NCI-H2227 (cell line): Measurements from ENCODE around the gene TSPAN32.
"Not testable (repeated sequence)": the region's sequence is repeated elsewhere in the genome, so short reads cannot be mapped to it uniquely, and the experiment has no call there.

ENCODE experiments used
- DNase-seq: peaks from one replicate; lab custom pipeline; 2025; ENCODE audit not compliant: unreplicated experiment; lab: John Stamatoyannopoulos, UW

The TSPAN32 gene

GRCh38 chr11:2280208-2280607 lies 21.6 kb upstream of the TSPAN32 start:
- no peak for DNase-seq

- not testable (repeated sequence) for DNase-seq
Observed at GRCh38 chr11:2286350-2286749, 15.5 kb upstream of the TSPAN32 start.

GRCh38 chr11:2287091-2287490 lies 14.7 kb upstream of the TSPAN32 start:
- no peak for DNase-seq

GRCh38 chr11:2289350-2289749 lies 12.5 kb upstream of the TSPAN32 start:
- DNase-seq = no peak

- DNase-seq = no peak
Observed at GRCh38 chr11:2289859-2290258, 12.0 kb upstream of the TSPAN32 start.

- DNase-seq = no peak
Observed at GRCh38 chr11:2290351-2290841, 11.4 kb upstream of the TSPAN32 start.

- no peak for DNase-seq
Observed at GRCh38 chr11:2293531-2293971, 8.3 kb upstream of the TSPAN32 start.

GRCh38 chr11:2293984-2294925 lies 7.6 kb upstream of the TSPAN32 start:
- no peak for DNase-seq

- DNase-seq = no peak
Observed at GRCh38 chr11:2294926-2295290, 6.9 kb upstream of the TSPAN32 start.

GRCh38 chr11:2295971-2296912 lies 5.6 kb upstream of the TSPAN32 start:
- no peak for DNase-seq

- DNase-seq = no peak
Observed at GRCh38 chr11:2296913-2297622, 4.7 kb upstream of the TSPAN32 start.

- DNase-seq = no peak
Observed at GRCh38 chr11:2297623-2298030, 4.2 kb upstream of the TSPAN32 start.

GRCh38 chr11:2298131-2298794 lies 3.5 kb upstream of the TSPAN32 start:
- DNase-seq = no peak

GRCh38 chr11:2298795-2299761 lies 2.7 kb upstream of the TSPAN32 start:
- DNase-seq = no peak

GRCh38 chr11:2299773-2300172 lies 2.0 kb upstream of the TSPAN32 start:
- no peak for DNase-seq

GRCh38 chr11:2300290-2300935 lies 1.4 kb upstream of the TSPAN32 start:
- no peak for DNase-seq

- no peak for DNase-seq
Observed at GRCh38 chr11:2300936-2301630, 730 bp upstream of the TSPAN32 start.

GRCh38 chr11:2302306-2302895 lies 588 bp downstream of the TSPAN32 start:
- DNase-seq = no peak
